ENCODE data around the gene PHF21B.
"Not testable (repeated sequence)": the region's sequence is repeated elsewhere in the genome, so short reads cannot be mapped to it uniquely, and the experiment has no call there.

PHF21B gene

DNA sequence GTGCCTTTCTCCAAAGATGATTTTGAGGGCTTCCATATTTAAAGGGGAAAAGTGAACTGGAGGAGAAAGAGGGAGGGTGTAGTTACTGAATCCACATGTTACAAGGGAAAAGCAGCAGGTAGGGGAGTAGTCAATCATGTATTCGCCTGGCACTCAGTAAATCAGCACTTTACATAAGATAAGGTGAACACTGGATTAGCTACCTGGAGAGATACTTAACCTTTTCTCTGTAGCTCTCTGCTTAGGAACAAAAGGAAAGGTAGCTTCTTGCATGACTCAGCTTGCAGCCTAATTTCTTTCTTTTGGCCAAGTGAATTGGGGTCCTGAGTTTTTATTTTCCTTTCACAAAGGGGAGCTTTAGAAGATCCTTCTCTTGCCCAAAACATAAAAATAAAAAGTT lies 43.3 kb upstream of the PHF21B start:
- Histone ChIP-seq H3K27me3 (ENCODE audit: insufficient read depth, low read depth, severe bottlenecking) (no peaks in the 10 kb centered on the region), H3K4me3 (ENCODE audit: low read depth, low read length) (no peak overlapping the region), H3K36me3 (no peaks in the 10 kb centered on the region), H3K9me3 (ENCODE audit: severe bottlenecking) (no peaks in the 10 kb centered on the region), H3K27ac (no peak overlapping the region)
- no peak for DNase-seq
- TF ChIP-seq CTCF (IDR thresholded peaks at IDR 0.05; ENCODE audit: low read depth, low read length), result no peak

GRCh38 chr22:45052665-45053064 lies 42.9 kb upstream of the PHF21B start:
- H3K4me3 ChIP-seq (ENCODE audit: low read depth, low read length); H3K36me3 ChIP-seq; DNase-seq; H3K9me3 ChIP-seq (ENCODE audit: severe bottlenecking); H3K27me3 ChIP-seq (ENCODE audit: insufficient read depth, low read depth, severe bottlenecking); H3K27ac ChIP-seq: not testable (repeated sequence)

DNA sequence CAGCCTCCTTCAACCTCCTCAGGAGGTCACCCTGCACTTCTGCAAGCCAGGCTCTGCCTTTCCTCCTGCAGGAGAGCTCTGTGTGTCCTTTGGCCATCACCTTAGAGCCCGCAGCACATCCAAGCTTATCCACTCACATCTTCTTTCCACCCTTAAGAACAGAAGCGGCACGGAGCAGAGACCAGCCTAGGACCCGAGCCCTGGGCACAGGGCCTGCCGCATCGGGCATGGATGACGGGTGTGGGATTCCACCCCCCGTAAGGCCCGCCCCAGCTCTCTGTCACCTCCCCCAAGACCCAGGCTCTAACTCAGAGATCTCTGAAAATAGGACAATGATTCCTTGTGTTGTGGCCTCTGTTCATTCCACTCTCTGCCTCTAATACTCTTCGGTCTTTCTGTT lies 42.1 kb upstream of the PHF21B start:
- Histone ChIP-seq H3K9me3 (ENCODE audit: severe bottlenecking) (no peaks in the 10 kb centered on the region), H3K4me3 (ENCODE audit: low read depth, low read length) (no peak overlapping the region), H3K27me3 (ENCODE audit: insufficient read depth, low read depth, severe bottlenecking) (no peaks in the 10 kb centered on the region), H3K36me3 (no peaks in the 10 kb centered on the region), H3K27ac (no peak overlapping the region)
- TF ChIP-seq CTCF (IDR thresholded peaks at IDR 0.05; ENCODE audit: low read depth, low read length), result no peak
- no peak for DNase-seq

GRCh38 chr22:45051419-45051818 lies 41.6 kb upstream of the PHF21B start:
- H3K36me3 ChIP-seq, result no peaks in the 10 kb centered on the region
- no peaks in the 10 kb centered on the region for H3K9me3 ChIP-seq (ENCODE audit: severe bottlenecking)
- no peak overlapping the region for H3K4me3 ChIP-seq (ENCODE audit: low read depth, low read length)
- no peaks in the 10 kb centered on the region for H3K27me3 ChIP-seq (ENCODE audit: insufficient read depth, low read depth, severe bottlenecking)
- no peak for DNase-seq
- TF ChIP-seq CTCF (IDR thresholded peaks at IDR 0.05; ENCODE audit: low read depth, low read length), result no peak
- H3K27ac ChIP-seq, result no peak overlapping the region

DNA sequence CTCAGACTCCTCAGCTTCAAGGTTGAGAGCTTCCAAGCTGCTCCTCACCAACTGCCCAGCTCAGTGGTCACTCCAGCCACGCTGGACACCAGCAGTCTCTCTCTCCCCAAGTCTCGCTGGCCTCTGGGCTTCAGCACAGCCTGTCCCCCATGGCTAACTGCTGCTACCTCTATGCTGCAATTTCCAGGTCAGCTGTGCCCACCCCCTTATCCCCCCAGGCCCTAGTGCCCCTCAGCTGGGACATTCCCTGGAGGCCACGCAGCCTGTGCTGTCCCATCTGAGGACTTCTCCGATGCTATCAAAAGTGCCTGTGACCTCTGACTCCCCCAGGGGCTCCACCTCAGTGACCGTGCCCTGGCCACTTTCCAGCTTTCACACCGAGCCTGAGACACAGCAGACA lies 37.5 kb upstream of the PHF21B start:
- H3K27ac ChIP-seq, result no peak overlapping the region
- H3K36me3 ChIP-seq, result no peaks in the 10 kb centered on the region
- no peak for DNase-seq
- no peak overlapping the region for H3K4me3 ChIP-seq (ENCODE audit: low read depth, low read length)
- TF ChIP-seq CTCF (IDR thresholded peaks at IDR 0.05; ENCODE audit: low read depth, low read length), result no peak
- peaks cover 3% of the 10 kb centered on the region for H3K9me3 ChIP-seq (ENCODE audit: severe bottlenecking)
- no peaks in the 10 kb centered on the region for H3K27me3 ChIP-seq (ENCODE audit: insufficient read depth, low read depth, severe bottlenecking)

DNA sequence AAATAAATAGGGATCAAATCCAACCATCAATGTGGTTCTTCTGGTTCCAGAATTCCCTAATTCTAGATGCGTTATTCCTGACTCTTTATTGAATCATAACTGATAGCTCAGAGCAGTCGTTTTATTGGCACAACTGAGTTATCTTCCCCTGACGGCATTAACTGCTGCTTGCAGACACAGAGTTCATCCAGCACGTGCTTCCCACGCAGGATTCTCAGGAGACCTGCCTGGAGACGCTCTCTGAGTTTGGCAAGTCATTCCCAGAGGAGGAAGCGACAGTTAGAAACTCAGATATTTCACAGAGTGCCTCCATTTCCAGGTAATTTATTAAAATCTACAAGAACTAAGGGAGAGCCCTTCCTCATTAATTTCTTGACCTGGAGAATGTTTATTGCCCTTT lies 35.4 kb upstream of the PHF21B start:
- H3K36me3 ChIP-seq, result no peaks in the 10 kb centered on the region
- H3K4me3 ChIP-seq (ENCODE audit: low read depth, low read length), result no peak overlapping the region
- no peak for TF ChIP-seq CTCF (IDR thresholded peaks at IDR 0.05; ENCODE audit: low read depth, low read length)
- peaks cover 3% of the 10 kb centered on the region for H3K9me3 ChIP-seq (ENCODE audit: severe bottlenecking)
- DNase-seq, result no peak
- no peak overlapping the region for H3K27ac ChIP-seq
- no peaks in the 10 kb centered on the region for H3K27me3 ChIP-seq (ENCODE audit: insufficient read depth, low read depth, severe bottlenecking)
